ENCODE measurements around the gene PSD. TPM values are rescaled to one million over a fixed set of nuclear protein-coding genes. Genes with fewer than 3 reads are reported as not detected.

The PSD gene
- total and polyA plus RNA-seq, 2 donors (not counting 3 experiments of a cell fraction or from before 2014, with no cell fraction given), result 0.10 to 0.40 TPM

GRCh38 chr10:102396730-102397151, 21.8 kb downstream of the PSD start:
- ChIA-PET POLR2A (no interaction called here), CTCF (interaction anchor here (1.1 to 9.2 kb wide), 6 partner anchors 12 to 227 kb away, joined by 3 to 168 read pairs (median 18); partner anchors contain the start of gene FBXL15)
- H3K79me2 ChIP-seq (ENCODE audit: control insufficient read depth, insufficient read depth, low read length), result no peaks in the 10 kb centered on the region
- no TSS peak for BruUV-seq (replicated peaks)
- H3K27ac ChIP-seq (ENCODE audit: insufficient read depth, low read depth, low read length), result no peak overlapping the region
- H2AFZ ChIP-seq (ENCODE audit: low read depth, low read length), result no peak overlapping the region
- DNase-seq (ENCODE audit: low read depth, low spot score), result no peak
- intact Hi-C loops (cut with micrococcal nuclease) (no loop called here), dilution Hi-C loops (cut with MboI; ENCODE audit: extremely low pct_ligation_motif_present, low sequenced_read_pairs) (no loop called here)
- H3K9ac ChIP-seq (replicated peaks; ENCODE audit: extremely low read depth, insufficient read depth, low read length), result no peak overlapping the region
- no peak overlapping the region for H3K4me3 ChIP-seq (replicated peaks in 1 of 3; ENCODE audit: insufficient read depth in 1 of 3, low read depth in 1 of 3, low read length in 3 of 3)
- H3K9me1 ChIP-seq (replicated peaks; ENCODE audit: control insufficient read depth, extremely low read depth, insufficient read depth, low read length), result no peaks in the 10 kb centered on the region
- TF ChIP-seq POLR2AphosphoS5 (IDR thresholded peaks at IDR 0.05; ENCODE audit: insufficient read depth, low read depth, low read length), result no peak
- no peaks in the 10 kb centered on the region for H3K9me3 ChIP-seq (replicated peaks; ENCODE audit: control insufficient read depth, insufficient read depth, low read length)
- FAIRE-seq, result no peak
- peaks cover 0 to 26% of the 10 kb centered on the region in 2 experiments for H3K36me3 ChIP-seq (ENCODE audit: control insufficient read depth in 2 of 2, extremely low read depth in 1 of 2, insufficient read depth in 2 of 2, low read length in 2 of 2)
- H3K4me1 ChIP-seq (ENCODE audit: control insufficient read depth, extremely low read depth, insufficient read depth, low read length), result peaks cover 17% of the 10 kb centered on the region
- H4K20me1 ChIP-seq (replicated peaks; ENCODE audit: control insufficient read depth, extremely low read depth, insufficient read depth, low read length), result no peaks in the 10 kb centered on the region
- no peak overlapping the region for H3K4me2 ChIP-seq (ENCODE audit: insufficient read depth, low read length)
- peaks cover 2 to 4% of the 10 kb centered on the region in 2 experiments for H3K27me3 ChIP-seq (ENCODE audit: control insufficient read depth in 2 of 2, insufficient read depth in 2 of 2, low read length in 2 of 2)

GRCh38 chr10:102396317-102396650, 22.3 kb downstream of the PSD start:
- Histone ChIP-seq H3K36me3 (ENCODE audit: control insufficient read depth in 2 of 2, extremely low read depth in 1 of 2, insufficient read depth in 2 of 2, low read length in 2 of 2) (peaks cover 0 to 23% of the 10 kb centered on the region in 2 experiments), H3K27ac (ENCODE audit: insufficient read depth, low read depth, low read length) (peak overlapping the region; percentile 51), H3K79me2 (ENCODE audit: control insufficient read depth, insufficient read depth, low read length) (no peaks in the 10 kb centered on the region), H3K4me2 (ENCODE audit: insufficient read depth, low read length) (peak overlapping the region; percentile 33), H4K20me1 (replicated peaks; ENCODE audit: control insufficient read depth, extremely low read depth, insufficient read depth, low read length) (no peaks in the 10 kb centered on the region), H2AFZ (ENCODE audit: low read depth, low read length) (no peak overlapping the region), H3K4me1 (ENCODE audit: control insufficient read depth, extremely low read depth, insufficient read depth, low read length) (peaks cover 17% of the 10 kb centered on the region), H3K9ac (replicated peaks; ENCODE audit: extremely low read depth, insufficient read depth, low read length) (peak overlapping the region; percentile 44), H3K9me3 (replicated peaks; ENCODE audit: control insufficient read depth, insufficient read depth, low read length) (no peaks in the 10 kb centered on the region), H3K27me3 (ENCODE audit: control insufficient read depth in 2 of 2, insufficient read depth in 2 of 2, low read length in 2 of 2) (peaks cover 2 to 4% of the 10 kb centered on the region in 2 experiments), H3K4me3 (replicated peaks in 1 of 3; ENCODE audit: insufficient read depth in 1 of 3, low read depth in 1 of 3, low read length in 3 of 3) (peak overlapping the region in 2 of 3 experiments; percentile 31 to 53), H3K9me1 (replicated peaks; ENCODE audit: control insufficient read depth, extremely low read depth, insufficient read depth, low read length) (no peaks in the 10 kb centered on the region)
- ChIA-PET POLR2A (no interaction called here), CTCF (interaction anchor here (1.1 to 9.2 kb wide), 6 partner anchors 12 to 228 kb away, joined by 3 to 168 read pairs (median 10); no protein-coding TSS in a partner anchor)
- intact Hi-C loops (cut with micrococcal nuclease) (no loop called here), dilution Hi-C loops (cut with MboI; ENCODE audit: extremely low pct_ligation_motif_present, low sequenced_read_pairs) (no loop called here)
- FAIRE-seq (no peak), DNase-seq (ENCODE audit: low read depth, low spot score) (no peak)
- TF ChIP-seq EZH2 (IDR thresholded peaks at IDR 0.05; ENCODE audit: borderline replicate concordance, low read depth, low read length, severe bottlenecking) (no peak), FOS (IDR thresholded peaks at IDR 0.05; ENCODE audit: borderline replicate concordance, insufficient read depth, low read length) (no peak), MYC (IDR thresholded peaks at IDR 0.05; ENCODE audit: low read depth, low read length) (no peak), POLR2AphosphoS5 (IDR thresholded peaks at IDR 0.05; ENCODE audit: insufficient read depth, low read depth, low read length) (no peak), POLR2A (IDR thresholded peaks at IDR 0.05; ENCODE audit: low read depth, low read length) (no peak), JUN (IDR thresholded peaks at IDR 0.05; ENCODE audit: borderline replicate concordance, insufficient read depth, insufficient read length, low read depth) (no peak), GATA2 (IDR thresholded peaks at IDR 0.05; ENCODE audit: insufficient read depth, insufficient read length, low read depth, low read length) (no peak)
- TF ChIP-seq, protein P1, sequence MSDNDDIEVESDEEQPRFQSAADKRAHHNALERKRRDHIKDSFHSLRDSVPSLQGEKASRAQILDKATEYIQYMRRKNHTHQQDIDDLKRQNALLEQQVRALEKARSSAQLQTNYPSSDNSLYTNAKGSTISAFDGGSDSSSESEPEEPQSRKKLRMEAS (IDR thresholded peaks at IDR 0.05; ENCODE audit: insufficient read depth, insufficient read length), result no peak
- TF ChIP-seq, protein P2, sequence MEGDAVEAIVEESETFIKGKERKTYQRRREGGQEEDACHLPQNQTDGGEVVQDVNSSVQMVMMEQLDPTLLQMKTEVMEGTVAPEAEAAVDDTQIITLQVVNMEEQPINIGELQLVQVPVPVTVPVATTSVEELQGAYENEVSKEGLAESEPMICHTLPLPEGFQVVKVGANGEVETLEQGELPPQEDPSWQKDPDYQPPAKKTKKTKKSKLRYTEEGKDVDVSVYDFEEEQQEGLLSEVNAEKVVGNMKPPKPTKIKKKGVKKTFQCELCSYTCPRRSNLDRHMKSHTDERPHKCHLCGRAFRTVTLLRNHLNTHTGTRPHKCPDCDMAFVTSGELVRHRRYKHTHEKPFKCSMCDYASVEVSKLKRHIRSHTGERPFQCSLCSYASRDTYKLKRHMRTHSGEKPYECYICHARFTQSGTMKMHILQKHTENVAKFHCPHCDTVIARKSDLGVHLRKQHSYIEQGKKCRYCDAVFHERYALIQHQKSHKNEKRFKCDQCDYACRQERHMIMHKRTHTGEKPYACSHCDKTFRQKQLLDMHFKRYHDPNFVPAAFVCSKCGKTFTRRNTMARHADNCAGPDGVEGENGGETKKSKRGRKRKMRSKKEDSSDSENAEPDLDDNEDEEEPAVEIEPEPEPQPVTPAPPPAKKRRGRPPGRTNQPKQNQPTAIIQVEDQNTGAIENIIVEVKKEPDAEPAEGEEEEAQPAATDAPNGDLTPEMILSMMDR (IDR thresholded peaks at IDR 0.05; ENCODE audit: extremely low read depth in 1 of 2, insufficient read depth in 1 of 2, low read depth in 1 of 2, low read length in 2 of 2), result no peak
- BruUV-seq (replicated peaks), result no TSS peak
